ENCODE results near the gene CASZ1.

CASZ1 gene

GRCh38 chr1:10615932-10616671, 180.3 kb downstream of the CASZ1 start:
- no peak for TF ChIP-seq CTCF (IDR thresholded peaks at IDR 0.05; ENCODE audit: low read depth, low read length)
- H3K4me3 ChIP-seq (ENCODE audit: low read depth, low read length), result no peak overlapping the region

- H3K4me3 ChIP-seq (ENCODE audit: low read depth, low read length), result no peak overlapping the region
- no peak for TF ChIP-seq CTCF (IDR thresholded peaks at IDR 0.05; ENCODE audit: low read depth, low read length)
These were observed 181.1 kb downstream of the CASZ1 start for GRCh38 chr1:10615332-10615731.

DNA sequence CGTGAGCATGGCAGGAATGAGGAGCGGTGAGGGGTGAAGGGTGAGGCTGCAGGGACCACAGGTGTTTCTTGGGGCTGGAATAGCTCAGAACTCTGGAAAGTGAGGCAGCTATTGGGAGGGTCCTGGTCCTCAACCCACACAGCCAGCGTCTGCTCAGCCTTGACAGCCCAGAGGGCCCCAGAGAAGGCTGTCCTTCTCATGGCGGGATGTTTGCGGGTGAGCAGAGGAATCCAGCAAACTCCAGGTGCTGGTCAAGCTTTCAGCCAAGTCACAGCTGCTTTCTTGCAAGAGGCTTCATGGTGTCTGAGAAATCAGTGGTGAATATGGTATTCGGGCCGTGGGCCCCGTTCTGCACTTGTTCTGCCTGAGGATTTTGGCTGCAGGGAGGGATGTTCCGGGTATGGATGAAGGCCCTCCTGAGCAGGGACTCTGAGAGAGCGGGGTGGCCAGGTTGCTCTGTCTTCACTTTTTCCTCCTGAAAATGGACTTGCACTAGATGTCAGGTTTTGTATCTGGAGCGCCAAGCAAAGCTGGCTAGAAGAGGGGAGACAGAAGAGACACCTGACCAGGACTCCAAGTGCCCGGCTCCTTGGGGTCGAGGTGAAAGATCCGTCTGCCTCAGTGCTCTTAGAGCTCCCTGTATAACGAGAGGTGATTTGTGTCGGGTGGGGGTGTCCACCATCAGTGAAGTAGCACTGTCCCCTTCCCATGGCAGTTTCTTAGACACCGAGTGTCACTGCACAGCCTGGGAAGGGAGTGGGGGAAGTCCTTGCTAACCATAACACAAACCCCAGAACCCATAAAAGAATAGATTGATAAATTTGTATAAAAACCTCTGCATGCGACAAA, 181.8 kb downstream of the CASZ1 start:
- TF ChIP-seq CTCF (IDR thresholded peaks at IDR 0.05; ENCODE audit: low read depth, low read length), result no peak
- H3K4me3 ChIP-seq (ENCODE audit: low read depth, low read length), result no peak overlapping the region

- TF ChIP-seq CTCF (IDR thresholded peaks at IDR 0.05; ENCODE audit: low read depth, low read length), result no peak
These were observed 182.6 kb downstream of the CASZ1 start for GRCh38 chr1:10613861-10614260.

DNA sequence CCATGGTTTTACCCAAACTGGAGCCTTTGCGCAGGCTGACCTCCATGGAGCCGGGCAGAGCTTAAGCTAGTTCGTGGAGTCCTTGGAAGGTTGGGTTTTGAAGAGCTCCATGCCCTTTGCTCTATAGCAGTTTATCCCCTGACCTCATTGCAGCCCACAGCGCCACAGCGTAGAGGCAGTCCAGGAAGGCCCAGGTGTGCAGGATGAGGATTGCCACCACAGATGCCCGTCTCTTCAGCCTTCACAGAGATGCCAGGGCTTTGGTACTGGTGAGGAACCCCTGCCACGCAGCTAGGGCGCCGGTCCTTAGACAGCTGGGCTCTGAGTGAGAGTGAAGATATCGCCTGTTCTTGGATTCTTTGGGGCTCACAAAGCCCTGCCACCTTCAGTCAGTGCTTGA, 183.1 kb downstream of the CASZ1 start:
- TF ChIP-seq CTCF (IDR thresholded peaks at IDR 0.05; ENCODE audit: low read depth, low read length), result no peak
- H3K4me3 ChIP-seq (ENCODE audit: low read depth, low read length), result no peak overlapping the region

More at GRCh38 chr1:10613861-10614260, 182.6 kb downstream of the CASZ1 start:
- no peak overlapping the region for H3K4me3 ChIP-seq (ENCODE audit: low read depth, low read length)

DNA sequence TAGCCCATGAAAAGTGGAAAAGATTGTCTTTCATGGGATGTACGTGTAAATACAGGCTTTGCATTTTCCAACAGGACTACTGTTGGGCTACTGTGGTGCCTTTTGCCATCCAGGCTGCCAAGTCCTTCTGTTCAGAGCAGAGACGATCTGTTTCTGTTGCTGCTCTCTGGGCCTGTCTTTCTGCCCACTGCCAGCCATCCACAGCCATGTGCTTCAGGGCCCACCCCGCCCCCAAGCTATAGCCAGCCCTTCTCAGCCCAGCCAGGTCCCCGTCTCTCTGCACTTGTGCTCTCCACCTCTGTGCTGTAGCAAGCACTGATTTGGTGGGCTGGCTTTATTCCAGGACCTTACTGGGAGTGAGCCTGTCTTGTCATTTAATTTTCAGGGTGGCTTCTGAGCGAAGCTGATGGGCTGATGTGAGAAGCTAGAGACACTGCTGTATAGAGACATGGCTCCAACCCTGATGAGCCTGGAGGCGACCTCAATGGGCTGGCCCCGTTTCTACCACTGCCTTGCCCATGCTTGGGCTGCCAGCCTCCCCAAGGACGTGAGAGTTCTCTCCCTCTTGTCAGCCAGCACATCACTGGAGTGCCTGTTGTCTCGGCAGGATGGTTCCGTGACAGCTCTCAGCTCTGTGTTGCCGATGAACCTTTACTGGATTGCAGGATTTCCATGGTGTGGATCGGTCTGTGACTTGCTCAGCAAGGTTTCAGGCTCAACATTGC, 183.8 kb downstream of the CASZ1 start:
- H3K4me3 ChIP-seq (ENCODE audit: low read depth, low read length), result no peak overlapping the region
- TF ChIP-seq CTCF (IDR thresholded peaks at IDR 0.05; ENCODE audit: low read depth, low read length), result no peak
